HG03558 (cell line): ENCODE measurements around the gene AKR1C2.
"Not testable (repeated sequence)": the region's sequence is repeated elsewhere in the genome, so short reads cannot be mapped to it uniquely, and the experiment has no call there.

Source experiments
- ATAC-seq: cut with Tn5 transposase; IDR thresholded peaks from one replicate; pipeline ENCODE4 v1.9.1; 2021; ENCODE audit warnings: moderate number of reproducible peaks; ENCODE audit not compliant: unreplicated experiment; ENCODE audit errors: extremely low read depth

AKR1C2 gene

GRCh38 chr10:4992564-4992963 lies 11.1 kb downstream of the AKR1C2 start:
- not testable (repeated sequence) for ATAC-seq

- ATAC-seq = not testable (repeated sequence)
These were observed 12.2 kb downstream of the AKR1C2 start for GRCh38 chr10:4991463-4991862.

GRCh38 chr10:4990217-4990616 lies 13.4 kb downstream of the AKR1C2 start:
- no peak for ATAC-seq

- not testable (repeated sequence) for ATAC-seq
These were observed 15.5 kb downstream of the AKR1C2 start for GRCh38 chr10:4988000-4988641.

- ATAC-seq = no peak
These were observed 18.6 kb downstream of the AKR1C2 start for GRCh38 chr10:4984971-4985594.

- no peak for ATAC-seq
These were observed 19.4 kb downstream of the AKR1C2 start for GRCh38 chr10:4984223-4984622.

GRCh38 chr10:4983615-4984216 lies 19.9 kb downstream of the AKR1C2 start:
- no peak for ATAC-seq

GRCh38 chr10:4982764-4983226 lies 20.9 kb downstream of the AKR1C2 start:
- ATAC-seq = no peak

- ATAC-seq = no peak
These were observed 21.8 kb downstream of the AKR1C2 start for GRCh38 chr10:4981722-4982471.

- ATAC-seq = no peak
These were observed 22.9 kb downstream of the AKR1C2 start for GRCh38 chr10:4980793-4981192.

GRCh38 chr10:4978870-4979269 lies 24.8 kb downstream of the AKR1C2 start:
- ATAC-seq = no peak

GRCh38 chr10:4977025-4977424 lies 26.6 kb downstream of the AKR1C2 start:
- no peak for ATAC-seq

GRCh38 chr10:4974400-4974799 lies 29.3 kb downstream of the AKR1C2 start:
- ATAC-seq = not testable (repeated sequence)

- ATAC-seq = not testable (repeated sequence)
These were observed 30.4 kb downstream of the AKR1C2 start for GRCh38 chr10:4973294-4973693.

GRCh38 chr10:4972369-4973142 lies 31.1 kb downstream of the AKR1C2 start:
- not testable (repeated sequence) for ATAC-seq

GRCh38 chr10:4970362-4970761 lies 33.3 kb downstream of the AKR1C2 start:
- not testable (repeated sequence) for ATAC-seq

GRCh38 chr10:4969289-4969688 lies 34.4 kb downstream of the AKR1C2 start:
- not testable (repeated sequence) for ATAC-seq

- not testable (repeated sequence) for ATAC-seq
These were observed 36.5 kb downstream of the AKR1C2 start for GRCh38 chr10:4967189-4967588.

- ATAC-seq = not testable (repeated sequence)
These were observed 37.9 kb downstream of the AKR1C2 start for GRCh38 chr10:4965763-4966162.

- not testable (repeated sequence) for ATAC-seq
These were observed 39.9 kb downstream of the AKR1C2 start for GRCh38 chr10:4963815-4964154.
